HepG2 (cell line): ENCODE measurements around the gene ZNF284.

Experiments used
- CREB1 ChIP-seq, 2 experiments: fragments of 450-650 bp in 1 of 2; IDR thresholded peaks; 2 replicates each; pipeline ENCODE4 v1.6.1; 2016 to 2017; ENCODE audit warnings: control low read depth in 1 of 2, mild to moderate bottlenecking in 1 of 2, missing compliant biosample characterization in 1 of 2, missing genetic modification characterization in 1 of 2
- DZIP1 ChIP-seq: sonication (generic); formaldehyde crosslinking; IDR thresholded peaks from 2 replicates; pipeline ENCODE4 v1.5.0; 2020; ENCODE audit warnings: mild to moderate bottlenecking, missing genetic modification reagents
- PHF21A ChIP-seq: sonication (generic); formaldehyde crosslinking; IDR thresholded peaks from 2 replicates; pipeline ENCODE4 v1.5.0; 2020; ENCODE audit warnings: mild to moderate bottlenecking, missing genetic modification reagents
- POLR2A ChIP-seq, 2 experiments: IDR thresholded peaks; 2 replicates each; pipeline ENCODE4 v1.6.1; 2011; ENCODE audit warnings: low read depth in 2 of 2, low read length in 2 of 2, mild to moderate bottlenecking in 1 of 2, moderate library complexity in 1 of 2; ENCODE audit not compliant: insufficient read depth in 1 of 2
- PRDM15 ChIP-seq: sonication (generic); formaldehyde crosslinking; IDR thresholded peaks from 2 replicates; pipeline ENCODE4 v1.4.0; 2020; ENCODE audit warnings: missing genetic modification reagents
- ZFP36L1 ChIP-seq: sonication (generic); formaldehyde crosslinking; IDR thresholded peaks from 2 replicates; pipeline ENCODE4 v1.8.0; 2022; ENCODE audit warnings: mild to moderate bottlenecking, missing genetic modification reagents, moderate library complexity
- ZKSCAN8 ChIP-seq: IDR thresholded peaks from 2 replicates; pipeline ENCODE4 v1.6.1; 2016; ENCODE audit warnings: borderline replicate concordance, missing genetic modification reagents, missing compliant biosample characterization
- ZNF225 ChIP-seq: sonication (generic); formaldehyde crosslinking; IDR thresholded peaks from 2 replicates; pipeline ENCODE4 v1.4.0; 2020; ENCODE audit warnings: mild to moderate bottlenecking, missing genetic modification reagents
- ZNF790 ChIP-seq: sonication (generic); formaldehyde crosslinking; IDR thresholded peaks from 2 replicates; pipeline ENCODE4 v1.8.0; 2022; ENCODE audit warnings: missing genetic modification reagents, mild to moderate bottlenecking, borderline replicate concordance

GRCh38 chr19:44066305-44066704, 5.7 kb upstream of the ZNF284 start:
- no peak for TF ChIP-seq PRDM15
- TF ChIP-seq ZNF225 (CRISPR knock-in tag) = no peak
- TF ChIP-seq CREB1 (IDR thresholded peaks at IDR 0.05) = no peak
- TF ChIP-seq CREB1 (CRISPR knock-in tag; IDR thresholded peaks at IDR 0.05) = no peak
- no peak for TF ChIP-seq PHF21A (CRISPR knock-in tag)
- no peak for TF ChIP-seq ZKSCAN8
- no peak for TF ChIP-seq ZFP36L1
- TF ChIP-seq ZNF790 (CRISPR knock-in tag) = no peak
- no peak for TF ChIP-seq POLR2A (IDR thresholded peaks at IDR 0.05; ENCODE audit: insufficient read depth in 1 of 2, low read depth in 2 of 2, low read length in 2 of 2)
- no peak for TF ChIP-seq DZIP1 (CRISPR knock-in tag)
